ENCODE data around the gene STARD5. TPM values are rescaled to one million over a fixed set of nuclear protein-coding genes. Genes with fewer than 3 reads are reported as not detected.

Gene STARD5
- polyA plus RNA-seq, 2 donors = 12.2 to 17.2 TPM

DNA sequence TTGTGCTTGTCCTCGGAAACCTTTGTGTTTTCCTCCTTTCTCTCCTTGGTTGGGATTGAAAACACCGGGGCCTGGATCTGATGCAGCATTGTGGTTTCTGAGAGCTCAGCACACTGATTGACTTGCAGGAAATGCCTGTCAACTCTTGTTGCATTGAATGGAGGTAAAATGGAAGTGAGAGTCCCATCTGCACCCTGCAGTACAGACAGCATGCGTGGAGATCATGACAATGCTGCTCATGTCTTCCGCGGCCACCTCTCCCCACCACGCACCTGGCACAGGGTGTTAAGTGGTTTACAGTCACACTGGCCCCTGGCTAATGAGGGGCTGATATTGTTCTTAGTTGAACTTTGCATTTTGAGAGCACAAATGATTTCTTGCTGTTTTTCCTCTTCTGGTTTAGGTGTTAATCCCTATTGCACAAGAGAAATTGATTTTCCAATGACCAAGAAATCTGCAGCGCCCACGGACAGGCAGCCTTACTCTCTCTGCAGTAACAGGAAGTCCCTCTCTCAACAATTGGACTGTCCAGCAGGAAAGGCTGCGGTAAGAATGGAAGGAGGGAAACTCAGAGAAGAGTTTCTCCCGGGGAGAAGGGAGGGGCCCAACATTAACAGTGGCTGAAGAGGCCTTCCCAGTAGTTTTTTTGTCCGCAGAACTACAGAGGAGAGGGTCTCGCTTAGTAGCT, 58.5 kb downstream of the STARD5 start:
- WGBS, 2 donors = 44 to 47% methylated on average over 12 of the region's 12 CpGs
- Histone ChIP-seq H3K4me3 (ENCODE audit: low read depth in 1 of 2, low read length in 2 of 2) (no peak overlapping the region), H3K27ac (ENCODE audit: low read depth in 2 of 2, low read length in 1 of 2) (no peak overlapping the region)

DNA sequence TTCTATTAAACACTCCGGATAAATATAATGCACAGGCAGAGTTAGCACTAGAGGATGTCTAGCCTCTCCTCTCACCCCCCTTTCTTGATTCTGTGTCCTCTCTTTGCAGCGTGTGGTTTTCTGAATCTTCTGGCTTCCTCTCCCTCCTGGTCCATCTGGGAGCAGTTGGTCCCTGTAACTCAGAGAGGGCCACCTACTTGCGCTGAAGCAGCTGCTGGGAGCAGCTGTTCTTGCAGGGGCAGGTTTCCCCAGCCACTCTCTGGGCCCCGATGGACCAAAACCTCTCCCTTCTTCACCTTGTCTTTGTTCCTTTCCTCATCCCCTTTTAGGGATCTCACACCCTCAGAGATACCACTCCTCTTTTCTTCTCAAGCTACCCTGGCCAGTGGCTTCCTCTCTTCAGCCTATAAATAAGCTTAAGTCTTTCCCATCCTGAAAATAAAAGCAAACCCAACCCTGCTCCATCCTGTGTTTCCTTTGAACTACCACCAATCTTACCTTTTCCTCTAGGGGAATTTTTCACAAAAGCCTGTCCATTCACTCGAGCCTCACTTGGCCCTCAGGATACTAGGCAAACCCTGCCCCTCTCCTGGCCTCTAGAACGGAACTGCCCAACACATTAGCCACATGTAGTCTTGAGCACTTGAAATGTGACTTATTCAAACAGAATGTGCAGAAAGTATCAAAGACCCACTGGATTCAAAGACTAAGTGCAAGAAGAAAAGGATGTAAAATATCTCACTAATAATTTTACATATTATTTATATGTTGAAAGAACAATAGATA, 59.7 kb downstream of the STARD5 start:
- H3K27me3 ChIP-seq (ENCODE audit: control insufficient read depth in 1 of 2, insufficient read depth in 2 of 2, low read length in 2 of 2) = no peaks in the 10 kb centered on the region
- H3K27ac ChIP-seq (ENCODE audit: low read depth in 2 of 2, low read length in 1 of 2) = no peak overlapping the region
- no peak overlapping the region for H3K4me3 ChIP-seq (ENCODE audit: low read depth in 1 of 2, low read length in 2 of 2)
- H3K9me3 ChIP-seq (ENCODE audit: control insufficient read depth in 2 of 2, insufficient read depth in 1 of 2, low read depth in 1 of 2, low read length in 1 of 2) = no peaks in the 10 kb centered on the region
- H3K36me3 ChIP-seq (ENCODE audit: control insufficient read depth in 2 of 2, insufficient read depth in 2 of 2, low read length in 1 of 2) = no peaks in the 10 kb centered on the region
- peaks cover 0 to 4% of the 10 kb centered on the region in 2 donors for H3K4me1 ChIP-seq (ENCODE audit: control insufficient read depth in 2 of 2, insufficient read depth in 2 of 2, low read length in 1 of 2)
- WGBS, 2 donors = 82 to 84% methylated on average over 6 of the region's 6 CpGs

More for the DNA sequence above, 58.5 kb downstream of the STARD5 start:
- H3K9me3 ChIP-seq (ENCODE audit: control insufficient read depth in 2 of 2, insufficient read depth in 1 of 2, low read depth in 1 of 2, low read length in 1 of 2) = no peaks in the 10 kb centered on the region
- H3K27me3 ChIP-seq (ENCODE audit: control insufficient read depth in 1 of 2, insufficient read depth in 2 of 2, low read length in 2 of 2) = no peaks in the 10 kb centered on the region
- H3K36me3 ChIP-seq (ENCODE audit: control insufficient read depth in 2 of 2, insufficient read depth in 2 of 2, low read length in 1 of 2) = no peaks in the 10 kb centered on the region
- peaks cover 0 to 4% of the 10 kb centered on the region in 2 donors for H3K4me1 ChIP-seq (ENCODE audit: control insufficient read depth in 2 of 2, insufficient read depth in 2 of 2, low read length in 1 of 2)

DNA sequence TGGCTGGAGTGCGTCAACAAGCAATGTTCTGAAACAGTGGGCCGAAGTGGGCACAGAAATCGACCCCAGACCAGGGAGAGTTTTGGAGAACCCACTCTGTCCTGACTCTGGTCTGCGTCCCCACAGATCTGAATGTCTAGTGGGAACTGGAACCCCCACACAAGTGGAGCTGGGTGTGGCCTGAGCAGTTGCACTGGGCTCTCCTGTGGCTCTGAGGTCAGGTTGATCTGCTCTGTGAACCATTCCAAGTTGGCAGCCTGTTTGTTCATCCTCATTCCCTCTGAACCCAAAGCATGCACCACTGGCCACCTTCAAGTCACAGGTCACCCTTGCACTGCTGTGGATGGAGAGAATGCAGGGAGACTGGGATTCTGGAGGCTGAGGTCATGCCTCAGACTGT, 60.5 kb downstream of the STARD5 start:
- Histone ChIP-seq H3K4me1 (ENCODE audit: control insufficient read depth in 2 of 2, insufficient read depth in 2 of 2, low read length in 1 of 2) (peaks cover 0 to 4% of the 10 kb centered on the region in 2 donors), H3K27me3 (ENCODE audit: control insufficient read depth in 1 of 2, insufficient read depth in 2 of 2, low read length in 2 of 2) (no peaks in the 10 kb centered on the region), H3K4me3 (ENCODE audit: low read depth in 1 of 2, low read length in 2 of 2) (no peak overlapping the region), H3K9me3 (ENCODE audit: control insufficient read depth in 2 of 2, insufficient read depth in 1 of 2, low read depth in 1 of 2, low read length in 1 of 2) (no peaks in the 10 kb centered on the region), H3K27ac (ENCODE audit: low read depth in 2 of 2, low read length in 1 of 2) (no peak overlapping the region), H3K36me3 (ENCODE audit: control insufficient read depth in 2 of 2, insufficient read depth in 2 of 2, low read length in 1 of 2) (no peaks in the 10 kb centered on the region)
- WGBS, 2 donors = 87% methylated on average over 4 of the region's 4 CpGs

DNA sequence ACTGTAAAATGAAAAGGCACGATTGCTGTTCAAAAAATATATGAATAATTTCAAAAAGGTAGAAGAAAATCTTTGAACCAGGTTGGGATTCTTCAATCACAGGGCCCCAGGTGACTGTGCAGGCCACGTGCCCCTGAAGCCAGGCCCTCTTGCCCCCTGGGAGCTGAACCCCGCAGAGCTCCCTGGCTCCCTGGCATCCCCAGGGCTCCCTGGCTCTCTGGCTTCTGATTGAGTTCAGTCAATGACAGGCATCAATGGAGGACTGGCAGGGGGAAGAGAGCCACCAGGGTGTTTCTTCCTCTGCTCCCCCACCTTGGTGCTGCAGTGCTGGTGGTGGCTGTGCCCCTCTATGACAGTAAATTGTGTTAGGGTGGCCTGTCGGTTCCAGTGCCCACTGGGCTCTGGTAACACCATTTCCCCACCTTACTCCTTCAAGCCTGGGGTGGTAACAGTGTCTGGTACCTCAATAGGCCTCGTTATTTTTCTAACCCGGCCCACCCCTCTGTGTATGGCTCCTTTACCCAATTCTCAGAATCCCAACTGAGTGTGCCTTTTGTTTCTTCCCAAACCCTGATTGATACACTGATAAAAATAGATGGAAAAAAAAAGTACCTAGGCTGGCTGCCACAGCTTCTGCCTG, 62.6 kb downstream of the STARD5 start:
- no peaks in the 10 kb centered on the region for H3K9me3 ChIP-seq (ENCODE audit: control insufficient read depth in 2 of 2, insufficient read depth in 1 of 2, low read depth in 1 of 2, low read length in 1 of 2)
- H3K4me3 ChIP-seq (ENCODE audit: low read depth in 1 of 2, low read length in 2 of 2) = no peak overlapping the region
- WGBS, 2 donors = 74 to 85% methylated on average over 6 of the region's 6 CpGs
- H3K4me1 ChIP-seq (ENCODE audit: control insufficient read depth in 2 of 2, insufficient read depth in 2 of 2, low read length in 1 of 2) = peaks cover 0 to 3% of the 10 kb centered on the region in 2 donors
- H3K27me3 ChIP-seq (ENCODE audit: control insufficient read depth in 1 of 2, insufficient read depth in 2 of 2, low read length in 2 of 2) = no peaks in the 10 kb centered on the region
- H3K27ac ChIP-seq (ENCODE audit: low read depth in 2 of 2, low read length in 1 of 2) = no peak overlapping the region
- H3K36me3 ChIP-seq (ENCODE audit: control insufficient read depth in 2 of 2, insufficient read depth in 2 of 2, low read length in 1 of 2) = no peaks in the 10 kb centered on the region

DNA sequence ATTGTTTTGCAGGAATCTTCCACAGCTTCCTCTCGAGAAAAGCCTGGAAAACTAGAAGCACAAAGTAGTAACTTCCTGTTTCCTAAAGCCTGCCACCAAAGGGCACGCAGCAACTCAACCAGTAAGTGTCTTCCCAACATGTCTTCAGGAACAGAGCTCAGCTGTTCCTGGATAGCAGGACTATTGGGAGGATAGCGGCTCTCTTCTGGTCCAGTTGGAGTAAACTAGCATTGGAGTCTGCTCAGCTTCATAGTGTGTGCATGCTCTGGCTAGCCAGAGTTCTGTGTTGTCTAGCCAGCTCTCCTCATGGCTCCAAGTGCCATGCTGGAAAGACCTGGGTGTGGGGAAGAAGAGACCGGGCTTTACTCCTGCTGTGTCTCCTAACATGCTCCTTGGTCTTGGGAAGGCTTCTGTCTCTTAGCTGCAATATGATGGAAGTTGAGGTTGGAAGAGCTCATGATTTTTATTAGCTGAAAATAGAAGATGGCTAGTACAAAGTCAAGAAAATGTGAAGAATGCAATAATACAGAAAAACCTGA, 64.1 kb downstream of the STARD5 start:
- 68 to 83% methylated on average over 4 of the region's 4 CpGs for WGBS, 2 donors
- Histone ChIP-seq H3K4me3 (ENCODE audit: low read depth in 1 of 2, low read length in 2 of 2) (no peak overlapping the region), H3K27ac (ENCODE audit: low read depth in 2 of 2, low read length in 1 of 2) (no peak overlapping the region), H3K27me3 (ENCODE audit: control insufficient read depth in 1 of 2, insufficient read depth in 2 of 2, low read length in 2 of 2) (no peaks in the 10 kb centered on the region), H3K36me3 (ENCODE audit: control insufficient read depth in 2 of 2, insufficient read depth in 2 of 2, low read length in 1 of 2) (no peaks in the 10 kb centered on the region), H3K4me1 (ENCODE audit: control insufficient read depth in 2 of 2, insufficient read depth in 2 of 2, low read length in 1 of 2) (no peaks in the 10 kb centered on the region), H3K9me3 (ENCODE audit: control insufficient read depth in 2 of 2, insufficient read depth in 1 of 2, low read depth in 1 of 2, low read length in 1 of 2) (no peaks in the 10 kb centered on the region)

Other genes starting within 250 kb of the STARD5 start
- gene CFAP161, start 189.9 kb downstream of the STARD5 start, polyA plus RNA-seq = under 1 TPM; 0.02 to 0.18 TPM
- gene IL16, start 127.3 kb downstream of the STARD5 start, polyA plus RNA-seq = 1 to 10 TPM; 2.6 to 3.1 TPM
- gene TMC3, start 50.1 kb upstream of the STARD5 start, polyA plus RNA-seq = not detected

Measured in esophagus (tissue), 2 donors.